HL-60 (cell line): Measurements from ENCODE around the gene GNG12.

ENCODE experiments used
- DNase-seq, 2 experiments: peaks; one replicate each; pipeline ENCODE4 v3.0.0-alpha.2; 2010 to 2020; ENCODE audit warnings: low read depth in 1 of 2, low spot score in 1 of 2
- H3K27ac ChIP-seq: fragments of 250-450 bp; sonication (Bioruptor Pico); replicated peaks from 2 replicates; pipeline ENCODE4 v1.5.1; 2020; ENCODE audit warnings: mild to moderate bottlenecking, moderate library complexity
- H3K27me3 ChIP-seq: fragments of 250-450 bp; sonication (Bioruptor Pico); 2 replicates; pipeline ENCODE4 v1.5.1; 2021; ENCODE audit warnings: mild to moderate bottlenecking, moderate library complexity; ENCODE audit not compliant: insufficient read depth, poor library complexity, severe bottlenecking
- H3K4me3 ChIP-seq: replicated peaks from 2 replicates; pipeline ENCODE4 v1.5.1; 2011; ENCODE audit warnings: mild to moderate bottlenecking, control low read depth, low read length; ENCODE audit not compliant: insufficient read depth
- GABPA ChIP-seq: IDR thresholded peaks from 2 replicates; pipeline ENCODE4 v1.6.1; 2012; ENCODE audit warnings: low read depth
- POLR2AphosphoS5 ChIP-seq: IDR thresholded peaks from 2 replicates; pipeline ENCODE4 v1.6.1; 2012; ENCODE audit warnings: low read depth
- SPI1 ChIP-seq: IDR thresholded peaks from 2 replicates; pipeline ENCODE4 v1.6.1; 2012; ENCODE audit warnings: low read depth, mild to moderate bottlenecking, borderline replicate concordance
- TF ChIP-seq, protein P1 (sequence below): IDR thresholded peaks from 2 replicates; pipeline ENCODE4 v1.6.1; 2012; ENCODE audit warnings: low read depth; ENCODE audit not compliant: insufficient replicate concordance
- TF ChIP-seq, protein P2 (sequence below): IDR thresholded peaks from one replicate; pipeline ENCODE4 v1.5.1; 2011; ENCODE audit warnings: low read length, control low read depth, inconsistent platforms; ENCODE audit not compliant: insufficient read depth

Gene GNG12

DNA sequence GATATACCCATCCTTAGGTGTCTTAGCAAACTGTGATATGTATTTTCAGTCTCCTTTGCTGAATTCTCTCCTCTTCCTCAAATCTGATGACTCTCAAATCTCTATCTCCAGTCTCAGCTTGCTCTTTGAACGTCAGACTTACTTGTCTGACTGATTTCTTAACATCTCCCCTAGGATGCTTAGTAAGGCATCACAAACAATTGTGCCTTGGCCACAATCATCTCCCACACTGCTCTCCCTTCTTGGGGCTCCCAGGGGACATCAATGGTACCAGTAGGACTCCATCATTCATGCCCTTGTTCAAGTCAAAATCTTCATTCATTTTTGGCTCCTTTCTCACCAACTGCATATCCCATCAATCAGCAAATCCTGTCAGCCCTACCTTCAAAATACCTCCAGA is 42.0 kb downstream of the GNG12 start:
- DNase-seq = no peak
- Histone ChIP-seq H3K27me3 (no peaks in the 10 kb centered on the region), H3K27ac (no peak overlapping the region), H3K4me3 (no peak overlapping the region)
- TF ChIP-seq POLR2AphosphoS5 (no peak), SPI1 (no peak), GABPA (no peak)
- TF ChIP-seq, protein P1, sequence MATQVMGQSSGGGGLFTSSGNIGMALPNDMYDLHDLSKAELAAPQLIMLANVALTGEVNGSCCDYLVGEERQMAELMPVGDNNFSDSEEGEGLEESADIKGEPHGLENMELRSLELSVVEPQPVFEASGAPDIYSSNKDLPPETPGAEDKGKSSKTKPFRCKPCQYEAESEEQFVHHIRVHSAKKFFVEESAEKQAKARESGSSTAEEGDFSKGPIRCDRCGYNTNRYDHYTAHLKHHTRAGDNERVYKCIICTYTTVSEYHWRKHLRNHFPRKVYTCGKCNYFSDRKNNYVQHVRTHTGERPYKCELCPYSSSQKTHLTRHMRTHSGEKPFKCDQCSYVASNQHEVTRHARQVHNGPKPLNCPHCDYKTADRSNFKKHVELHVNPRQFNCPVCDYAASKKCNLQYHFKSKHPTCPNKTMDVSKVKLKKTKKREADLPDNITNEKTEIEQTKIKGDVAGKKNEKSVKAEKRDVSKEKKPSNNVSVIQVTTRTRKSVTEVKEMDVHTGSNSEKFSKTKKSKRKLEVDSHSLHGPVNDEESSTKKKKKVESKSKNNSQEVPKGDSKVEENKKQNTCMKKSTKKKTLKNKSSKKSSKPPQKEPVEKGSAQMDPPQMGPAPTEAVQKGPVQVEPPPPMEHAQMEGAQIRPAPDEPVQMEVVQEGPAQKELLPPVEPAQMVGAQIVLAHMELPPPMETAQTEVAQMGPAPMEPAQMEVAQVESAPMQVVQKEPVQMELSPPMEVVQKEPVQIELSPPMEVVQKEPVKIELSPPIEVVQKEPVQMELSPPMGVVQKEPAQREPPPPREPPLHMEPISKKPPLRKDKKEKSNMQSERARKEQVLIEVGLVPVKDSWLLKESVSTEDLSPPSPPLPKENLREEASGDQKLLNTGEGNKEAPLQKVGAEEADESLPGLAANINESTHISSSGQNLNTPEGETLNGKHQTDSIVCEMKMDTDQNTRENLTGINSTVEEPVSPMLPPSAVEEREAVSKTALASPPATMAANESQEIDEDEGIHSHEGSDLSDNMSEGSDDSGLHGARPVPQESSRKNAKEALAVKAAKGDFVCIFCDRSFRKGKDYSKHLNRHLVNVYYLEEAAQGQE = no peak
- TF ChIP-seq, protein P2, sequence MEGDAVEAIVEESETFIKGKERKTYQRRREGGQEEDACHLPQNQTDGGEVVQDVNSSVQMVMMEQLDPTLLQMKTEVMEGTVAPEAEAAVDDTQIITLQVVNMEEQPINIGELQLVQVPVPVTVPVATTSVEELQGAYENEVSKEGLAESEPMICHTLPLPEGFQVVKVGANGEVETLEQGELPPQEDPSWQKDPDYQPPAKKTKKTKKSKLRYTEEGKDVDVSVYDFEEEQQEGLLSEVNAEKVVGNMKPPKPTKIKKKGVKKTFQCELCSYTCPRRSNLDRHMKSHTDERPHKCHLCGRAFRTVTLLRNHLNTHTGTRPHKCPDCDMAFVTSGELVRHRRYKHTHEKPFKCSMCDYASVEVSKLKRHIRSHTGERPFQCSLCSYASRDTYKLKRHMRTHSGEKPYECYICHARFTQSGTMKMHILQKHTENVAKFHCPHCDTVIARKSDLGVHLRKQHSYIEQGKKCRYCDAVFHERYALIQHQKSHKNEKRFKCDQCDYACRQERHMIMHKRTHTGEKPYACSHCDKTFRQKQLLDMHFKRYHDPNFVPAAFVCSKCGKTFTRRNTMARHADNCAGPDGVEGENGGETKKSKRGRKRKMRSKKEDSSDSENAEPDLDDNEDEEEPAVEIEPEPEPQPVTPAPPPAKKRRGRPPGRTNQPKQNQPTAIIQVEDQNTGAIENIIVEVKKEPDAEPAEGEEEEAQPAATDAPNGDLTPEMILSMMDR = no peak

DNA sequence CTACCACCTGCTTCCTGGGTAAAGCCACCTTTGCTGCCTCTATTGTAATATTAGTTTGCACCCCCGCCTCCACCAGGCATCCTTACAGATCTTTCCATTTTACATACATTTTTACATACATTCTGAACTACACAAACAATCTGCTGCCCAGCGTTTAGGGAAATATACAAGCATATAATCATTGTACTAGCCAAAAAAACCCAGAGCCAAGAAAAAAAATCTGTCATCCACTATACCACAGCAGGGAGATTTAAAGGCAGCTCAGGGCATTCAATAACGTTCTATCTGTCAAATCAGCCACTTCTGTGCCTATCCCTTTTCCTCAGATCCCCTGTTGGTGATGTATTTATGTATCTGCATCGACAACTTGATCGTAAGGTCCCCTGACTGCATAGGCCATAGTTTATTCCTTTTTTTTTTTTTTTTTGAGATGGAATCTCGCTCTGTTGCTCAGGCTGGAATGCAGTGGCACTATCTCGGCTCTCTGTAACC is 43.0 kb downstream of the GNG12 start:
- DNase-seq = no peak
- TF ChIP-seq, protein P2 = no peak
- TF ChIP-seq POLR2AphosphoS5 (no peak), GABPA (no peak), SPI1 (no peak)
- TF ChIP-seq, protein P1 = no peak
- no peak overlapping the region for H3K27ac ChIP-seq
- H3K4me3 ChIP-seq = no peak overlapping the region
- H3K27me3 ChIP-seq = no peaks in the 10 kb centered on the region

DNA sequence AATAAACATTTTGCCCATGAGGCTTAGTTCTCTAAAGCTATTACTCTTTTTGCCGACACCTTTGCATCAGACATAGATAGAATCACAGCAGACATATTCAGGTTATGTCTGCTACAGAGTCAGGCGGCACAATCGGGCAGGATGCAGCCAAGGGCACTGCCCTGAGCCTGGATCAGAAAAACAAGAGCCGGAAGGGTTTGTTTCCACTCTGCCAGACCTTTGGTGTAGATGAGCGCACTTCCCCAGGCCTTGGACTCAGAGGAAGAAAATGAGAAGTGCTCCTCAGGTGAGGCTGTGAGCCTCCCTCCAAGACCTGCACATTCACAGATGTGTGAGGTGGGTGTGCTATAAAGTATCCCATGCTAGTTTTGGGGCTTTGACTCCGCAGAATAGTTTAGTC is 43.7 kb downstream of the GNG12 start:
- Histone ChIP-seq H3K27ac (no peak overlapping the region), H3K27me3 (no peaks in the 10 kb centered on the region), H3K4me3 (no peak overlapping the region)
- TF ChIP-seq, protein P1 = no peak
- TF ChIP-seq POLR2AphosphoS5 = no peak
- no peak for TF ChIP-seq SPI1
- no peak for TF ChIP-seq GABPA
- TF ChIP-seq, protein P2 = no peak
- DNase-seq = no peak
